Measurements from ENCODE around the gene GAB2.

GRCh38 chr11:78189174-78189724 lies 228.4 kb downstream of the GAB2 start:
- TF ChIP-seq TAF1 (IDR thresholded peaks at IDR 0.05; ENCODE audit: borderline replicate concordance, insufficient read depth, low read length) (no peak), SIN3A (IDR thresholded peaks at IDR 0.05; ENCODE audit: borderline replicate concordance, insufficient read depth, low read length) (no peak), POLR2AphosphoS5 (IDR thresholded peaks at IDR 0.05; ENCODE audit: low read depth, low read length) (no peak), REST (IDR thresholded peaks at IDR 0.05; ENCODE audit: insufficient read depth in 1 of 2, low read depth in 2 of 2, low read length in 2 of 2) (0 out of 4 replicates have a peak, but pooled peaks of 1 of the 2 experiments have one; percentile 5)
